NCI-H2196 (cell line): Measurements from ENCODE around the gene DPP10.

ENCODE experiments used
- DNase-seq: peaks from one replicate; lab custom pipeline; 2025; ENCODE audit not compliant: unreplicated experiment; lab: John Stamatoyannopoulos, UW

The DPP10 gene

GRCh38 chr2:115201386-115201785 is 758.9 kb downstream of the DPP10 start:
- no peak for DNase-seq

GRCh38 chr2:115208493-115209164 is 766.2 kb downstream of the DPP10 start:
- DNase-seq: no peak

- no peak for DNase-seq
These were observed 771.6 kb downstream of the DPP10 start for GRCh38 chr2:115214050-115214449.

- DNase-seq: no peak
These were observed 776.9 kb downstream of the DPP10 start for GRCh38 chr2:115219296-115219695.

- DNase-seq: no peak
These were observed 791.7 kb downstream of the DPP10 start for GRCh38 chr2:115234186-115234585.

- no peak for DNase-seq
These were observed 792.3 kb downstream of the DPP10 start for GRCh38 chr2:115234737-115235136.

- no peak for DNase-seq
These were observed 805.6 kb downstream of the DPP10 start for GRCh38 chr2:115248066-115248465.

GRCh38 chr2:115277366-115277765 is 834.9 kb downstream of the DPP10 start:
- DNase-seq: no peak

- DNase-seq: no peak
These were observed 843.0 kb downstream of the DPP10 start for GRCh38 chr2:115285416-115285815.

- no peak for DNase-seq
These were observed 848.0 kb downstream of the DPP10 start for GRCh38 chr2:115290478-115290877.

GRCh38 chr2:115292742-115293141 is 850.3 kb downstream of the DPP10 start:
- DNase-seq: no peak

GRCh38 chr2:115294999-115295398 is 852.6 kb downstream of the DPP10 start:
- no peak for DNase-seq

GRCh38 chr2:115297056-115297455 is 854.6 kb downstream of the DPP10 start:
- no peak for DNase-seq

- DNase-seq: no peak
These were observed 856.8 kb downstream of the DPP10 start for GRCh38 chr2:115299199-115299598.

GRCh38 chr2:115305712-115306111 is 863.3 kb downstream of the DPP10 start:
- no peak for DNase-seq

GRCh38 chr2:115314119-115314518 is 871.7 kb downstream of the DPP10 start:
- DNase-seq: no peak

GRCh38 chr2:115327061-115327460 is 884.6 kb downstream of the DPP10 start:
- DNase-seq: no peak

GRCh38 chr2:115359550-115359949 is 917.1 kb downstream of the DPP10 start:
- no peak for DNase-seq

GRCh38 chr2:115364093-115364492 is 921.7 kb downstream of the DPP10 start:
- no peak for DNase-seq

- DNase-seq: no peak
These were observed 927.0 kb downstream of the DPP10 start for GRCh38 chr2:115369400-115369799.

GRCh38 chr2:115374981-115375380 is 932.5 kb downstream of the DPP10 start:
- no peak for DNase-seq

- DNase-seq: no peak
These were observed 942.0 kb downstream of the DPP10 start for GRCh38 chr2:115384399-115384798.

GRCh38 chr2:115386465-115386864 is 944.0 kb downstream of the DPP10 start:
- no peak for DNase-seq
